SIG-M5 treated with dmso at 0.1 percent for 504 hours (cell line): ENCODE results near the gene SSR3.

ENCODE experiments used
- DNase-seq: peaks from one replicate; lab custom pipeline; 2025; ENCODE audit not compliant: unreplicated experiment; lab: John Stamatoyannopoulos, UW

The SSR3 gene

DNA sequence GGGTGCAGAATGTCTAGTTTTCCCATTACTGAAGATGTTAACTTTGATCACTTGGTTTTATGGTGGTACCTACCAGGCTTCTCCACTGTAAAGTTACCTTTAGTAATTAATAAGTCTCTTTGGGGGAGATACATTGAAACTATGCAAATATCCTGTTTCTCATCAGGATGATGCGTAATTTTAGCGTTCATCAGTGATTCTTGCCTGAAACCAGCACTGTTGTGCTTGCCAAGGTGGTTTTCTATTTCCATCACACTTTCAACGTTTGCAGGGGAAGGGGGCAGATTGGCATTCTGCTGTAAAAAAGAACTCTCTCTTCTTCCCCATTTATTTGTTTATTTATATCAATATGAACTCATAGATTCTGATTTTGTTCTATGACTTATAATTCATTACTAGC, 61.0 kb downstream of the SSR3 start:
- DNase-seq, result no peak

GRCh38 chr3:156492801-156493261, 62.1 kb downstream of the SSR3 start:
- no peak for DNase-seq

DNA sequence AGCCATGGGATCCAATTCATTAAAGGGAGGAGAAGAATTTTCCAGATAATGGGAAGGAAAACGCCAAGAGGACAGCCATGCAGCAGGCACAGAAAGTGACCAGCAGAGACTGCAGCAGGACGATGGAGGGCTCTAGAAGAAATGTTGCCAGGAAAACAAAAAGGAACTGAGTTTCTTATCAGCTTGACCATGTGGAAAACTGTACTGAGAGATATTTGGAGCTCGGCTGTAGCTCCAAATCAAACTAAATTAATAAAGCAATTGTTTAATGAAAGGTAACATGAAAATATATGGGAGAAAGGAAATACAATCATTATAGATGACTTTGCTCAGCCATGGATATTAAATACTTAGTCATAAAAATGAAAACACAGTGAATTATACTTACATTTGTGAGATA, 63.7 kb downstream of the SSR3 start:
- DNase-seq, result no peak
